Astrocyte (in vitro differentiated cells and primary cell): ENCODE results near the gene ZDHHC11.
"Not testable (repeated sequence)": the region's sequence is repeated elsewhere in the genome, so short reads cannot be mapped to it uniquely, and the experiment has no call there.

Experiments used
- EZH2 ChIP-seq: IDR thresholded peaks from 2 replicates; pipeline ENCODE4 v1.6.1; 2012; ENCODE audit warnings: mild to moderate bottlenecking, low read length, inconsistent platforms; ENCODE audit not compliant: insufficient read depth
- TF ChIP-seq, protein P1 (sequence below): IDR thresholded peaks from 2 replicates; pipeline ENCODE4 v1.5.1; 2011; ENCODE audit warnings: low read depth, mild to moderate bottlenecking, inconsistent platforms, low read length, moderate library complexity; ENCODE audit not compliant: insufficient read depth

- TF ChIP-seq, protein P1, sequence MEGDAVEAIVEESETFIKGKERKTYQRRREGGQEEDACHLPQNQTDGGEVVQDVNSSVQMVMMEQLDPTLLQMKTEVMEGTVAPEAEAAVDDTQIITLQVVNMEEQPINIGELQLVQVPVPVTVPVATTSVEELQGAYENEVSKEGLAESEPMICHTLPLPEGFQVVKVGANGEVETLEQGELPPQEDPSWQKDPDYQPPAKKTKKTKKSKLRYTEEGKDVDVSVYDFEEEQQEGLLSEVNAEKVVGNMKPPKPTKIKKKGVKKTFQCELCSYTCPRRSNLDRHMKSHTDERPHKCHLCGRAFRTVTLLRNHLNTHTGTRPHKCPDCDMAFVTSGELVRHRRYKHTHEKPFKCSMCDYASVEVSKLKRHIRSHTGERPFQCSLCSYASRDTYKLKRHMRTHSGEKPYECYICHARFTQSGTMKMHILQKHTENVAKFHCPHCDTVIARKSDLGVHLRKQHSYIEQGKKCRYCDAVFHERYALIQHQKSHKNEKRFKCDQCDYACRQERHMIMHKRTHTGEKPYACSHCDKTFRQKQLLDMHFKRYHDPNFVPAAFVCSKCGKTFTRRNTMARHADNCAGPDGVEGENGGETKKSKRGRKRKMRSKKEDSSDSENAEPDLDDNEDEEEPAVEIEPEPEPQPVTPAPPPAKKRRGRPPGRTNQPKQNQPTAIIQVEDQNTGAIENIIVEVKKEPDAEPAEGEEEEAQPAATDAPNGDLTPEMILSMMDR = not testable (repeated sequence)
- TF ChIP-seq EZH2 = not testable (repeated sequence)
Measured at GRCh38 chr5:772931-773330, 77.9 kb downstream of the ZDHHC11 start.
